H1 (cell line): ENCODE measurements around the gene ACACA. TPM values are rescaled to one million over a fixed set of nuclear protein-coding genes. Genes with fewer than 3 reads are reported as not detected.

ENCODE experiments used
- MAFK ChIP-seq: IDR thresholded peaks from 2 replicates; pipeline ENCODE4 v1.6.1; 2012; ENCODE audit warnings: low read depth, mild to moderate bottlenecking, improper control_type of control experiment, low read length
- POLR2AphosphoS5 ChIP-seq: IDR thresholded peaks from 2 replicates; pipeline ENCODE4 v1.6.1; 2011; ENCODE audit warnings: low read depth, low read length
- SIRT6 ChIP-seq: IDR thresholded peaks from one replicate; pipeline ENCODE4 v1.7.1; 2012; ENCODE audit warnings: low read length, inconsistent platforms
- polyA plus RNA-seq, 7 experiments: library from polyadenylated mRNA; depleted of rRNA in 3 of 7; stranded (reverse) in 5 of 7; unstranded in 2 of 7; fragments of >200 nt in 5 of 7; fragments of 200-250 nt in 2 of 7; gene quantifications; 1 replicate in 5 of 7; 2 replicates in 1 of 7; 4 replicates in 1 of 7; pipeline versions ENCODE4 v1.2.1 to v1.2.3, GENCODE V29; 2011 to 2013; ENCODE audit warnings: missing spikeins in 2 of 7, mixed read lengths in 2 of 7
- total RNA-seq: library from RNA; stranded (reverse); fragmentation: NEBNext Ultra II Directional; extraction: Animal tissue kit (Norgen Biotek cat#: 25700); gene quantifications from 2 replicates; pipeline ENCODE4 v1.2.1, GENCODE V29; 2021
- TF ChIP-seq, protein P1 (sequence below): IDR thresholded peaks from 2 replicates; pipeline ENCODE4 v1.6.1; 2012; ENCODE audit warnings: low read length, inconsistent platforms

ACACA gene
- total and polyA plus RNA-seq, 2 of the 8 experiments (the other 6 are each of a cell fraction or from before 2014, with no cell fraction given), result 74.0 to 160 TPM

DNA sequence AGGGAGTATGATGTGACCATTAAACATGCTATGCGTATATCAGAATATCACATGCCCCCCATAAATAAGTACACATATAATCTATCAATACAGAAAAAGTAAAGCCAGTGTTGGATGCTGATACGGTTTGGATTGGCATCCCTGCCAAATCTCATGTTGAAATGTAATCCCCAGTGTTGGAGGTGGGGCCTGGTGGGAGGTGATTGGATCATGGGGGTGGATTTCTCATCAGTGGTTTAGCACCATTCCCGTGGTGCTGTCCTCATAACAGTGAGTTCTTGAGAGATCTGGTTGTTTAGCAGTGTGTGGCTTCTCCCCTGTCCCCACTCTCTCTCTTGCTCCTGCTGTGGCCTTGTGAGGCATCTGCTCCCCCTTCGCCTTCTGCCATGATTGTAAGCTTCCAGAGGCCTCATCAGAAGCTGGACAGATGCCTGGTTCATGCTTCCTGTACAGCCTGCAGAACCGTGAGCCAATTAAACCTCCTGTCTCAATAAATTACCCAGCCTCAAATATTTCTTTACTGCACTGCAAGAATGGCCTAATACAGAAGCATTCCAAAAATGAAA, 369.0 kb downstream of the ACACA start (continued):
- TF ChIP-seq SIRT6, result no peak
- no peak for TF ChIP-seq POLR2AphosphoS5
- TF ChIP-seq MAFK, result no peak
- TF ChIP-seq, protein P1, sequence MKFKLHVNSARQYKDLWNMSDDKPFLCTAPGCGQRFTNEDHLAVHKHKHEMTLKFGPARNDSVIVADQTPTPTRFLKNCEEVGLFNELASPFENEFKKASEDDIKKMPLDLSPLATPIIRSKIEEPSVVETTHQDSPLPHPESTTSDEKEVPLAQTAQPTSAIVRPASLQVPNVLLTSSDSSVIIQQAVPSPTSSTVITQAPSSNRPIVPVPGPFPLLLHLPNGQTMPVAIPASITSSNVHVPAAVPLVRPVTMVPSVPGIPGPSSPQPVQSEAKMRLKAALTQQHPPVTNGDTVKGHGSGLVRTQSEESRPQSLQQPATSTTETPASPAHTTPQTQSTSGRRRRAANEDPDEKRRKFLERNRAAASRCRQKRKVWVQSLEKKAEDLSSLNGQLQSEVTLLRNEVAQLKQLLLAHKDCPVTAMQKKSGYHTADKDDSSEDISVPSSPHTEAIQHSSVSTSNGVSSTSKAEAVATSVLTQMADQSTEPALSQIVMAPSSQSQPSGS, result no peak

Other genes with a start within 250 kb of the ACACA start
- gene C17orf78, start 30.9 kb downstream of the ACACA start, total RNA-seq, result not detected in 2 replicates
- gene C17orf78, start 30.9 kb downstream of the ACACA start, polyA plus RNA-seq (2011; rRNA removed), result not detected in 2 replicates
- gene TADA2A, start 50 bp upstream of the ACACA start, total RNA-seq, result 18.2 and 18.5 TPM in 2 replicates
- gene TADA2A, start 50 bp upstream of the ACACA start, polyA plus RNA-seq (2011; rRNA removed), result 4.7 and 8.4 TPM in 2 replicates
- gene DUSP14, start 83.1 kb upstream of the ACACA start, total RNA-seq, result 20.7 and 22.1 TPM in 2 replicates
- gene DUSP14, start 83.1 kb upstream of the ACACA start, polyA plus RNA-seq (2011; rRNA removed), result 35.2 and 37.9 TPM in 2 replicates
- gene SYNRG, start 202.6 kb upstream of the ACACA start, total RNA-seq, result 28.6 and 31.7 TPM in 2 replicates
- 7.4 and 7.7 TPM in 2 replicates for gene SYNRG, start 202.6 kb upstream of the ACACA start, polyA plus RNA-seq (2011; rRNA removed)
- 45.9 and 47.4 TPM in 2 replicates for gene DDX52, start 236.6 kb upstream of the ACACA start, total RNA-seq
- 7.4 and 10.0 TPM in 2 replicates for gene DDX52, start 236.6 kb upstream of the ACACA start, polyA plus RNA-seq (2011; rRNA removed)